CD4-positive, alpha-beta T cell treated with Interleukin-17A for 1 hour (primary cell): ENCODE results near the gene CCDC106.
A peak's percentile ranks its signal among the peaks of the same experiment; 100 is the strongest.

ENCODE experiments used
- DNase-seq: peaks from one replicate; pipeline ENCODE4 v3.0.0-alpha.2; 2020

CCDC106 gene

GRCh38 chr19:55672418-55672817 is 24.4 kb downstream of the CCDC106 start:
- no peak for DNase-seq

DNA sequence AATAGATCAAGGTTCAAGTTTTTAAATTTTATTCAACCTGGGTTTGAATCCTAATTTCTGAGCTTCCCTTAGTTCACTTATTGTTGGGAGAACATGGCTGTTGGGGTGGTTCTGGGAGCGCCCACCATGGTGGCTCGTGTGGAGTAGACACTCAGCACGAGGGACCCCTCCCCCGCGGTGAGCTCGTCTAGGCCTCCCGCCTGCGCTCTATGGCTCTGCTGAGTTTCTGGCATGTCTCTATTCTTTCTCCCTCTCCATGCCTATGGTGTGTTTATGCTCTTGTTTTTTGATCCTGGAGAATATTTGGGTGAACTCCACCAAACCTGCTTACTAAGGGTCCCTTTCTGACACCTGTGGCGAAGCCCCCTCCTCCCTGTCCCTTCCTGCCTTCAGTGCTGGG is 25.5 kb downstream of the CCDC106 start:
- no peak for DNase-seq

- DNase-seq: no peak
Measured at GRCh38 chr19:55673889-55674288, 25.9 kb downstream of the CCDC106 start.

DNA sequence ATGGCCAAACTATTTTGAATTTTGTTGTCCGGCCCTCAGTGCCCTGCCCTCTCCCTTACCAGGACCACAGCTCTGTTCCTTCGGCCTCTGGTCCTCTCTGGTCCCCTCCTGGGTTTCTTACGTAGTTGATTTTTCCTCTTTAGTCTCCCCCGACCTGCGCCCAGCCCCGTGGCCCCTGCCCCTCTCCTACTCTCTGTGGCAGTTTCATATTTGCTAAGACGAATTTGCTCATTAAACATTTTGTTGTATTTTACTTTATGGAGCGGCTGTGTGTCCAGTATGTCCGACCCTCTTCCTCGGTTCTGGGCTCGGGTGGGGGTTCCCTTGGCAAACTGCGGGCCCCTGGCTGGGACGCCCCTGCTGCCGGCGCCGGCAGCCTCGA is 26.4 kb downstream of the CCDC106 start:
- DNase-seq: no peak

GRCh38 chr19:55674841-55675660 is 27.0 kb downstream of the CCDC106 start, which contains the start of gene EPN1:
Gene EPN1 (plus strand): TSS chr19:55675226. CDS start chr19:55678628, 3,402 bp downstream.
- peak; percentile 97 for DNase-seq

DNA sequence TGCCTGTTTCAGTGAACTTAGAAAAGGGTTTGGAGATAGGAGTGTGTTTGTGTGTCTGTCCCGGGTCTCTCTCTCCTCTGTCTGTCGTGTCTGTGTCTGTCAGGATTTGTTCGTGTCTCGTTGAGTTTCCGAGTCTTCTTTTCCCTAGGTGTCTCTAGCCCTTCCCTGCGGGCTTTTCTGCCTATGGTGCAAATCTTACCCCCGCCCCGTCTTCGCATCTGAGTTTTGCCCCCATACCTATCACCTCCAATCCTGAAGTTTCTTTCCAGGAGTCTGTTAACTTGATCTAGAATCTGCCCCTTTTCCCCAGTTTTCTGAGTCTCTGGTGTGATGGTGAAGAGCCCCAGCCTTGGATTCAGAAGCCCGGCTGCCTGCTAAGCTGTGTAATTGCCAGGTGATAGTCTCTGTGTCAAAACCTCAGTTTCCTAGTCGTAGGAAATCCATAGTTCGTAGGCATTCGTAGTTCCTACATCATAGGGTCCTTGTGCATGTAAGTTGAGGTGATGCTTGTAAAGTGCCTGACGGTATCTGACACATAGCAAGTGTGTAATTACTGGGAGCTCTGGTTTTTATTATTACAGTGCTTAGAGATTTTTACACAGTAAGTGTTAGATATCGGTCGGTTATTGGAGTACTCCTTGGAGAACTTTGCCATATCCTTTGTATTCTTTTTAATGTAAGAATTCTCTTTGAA is 27.8 kb downstream of the CCDC106 start:
- no peak for DNase-seq

DNA sequence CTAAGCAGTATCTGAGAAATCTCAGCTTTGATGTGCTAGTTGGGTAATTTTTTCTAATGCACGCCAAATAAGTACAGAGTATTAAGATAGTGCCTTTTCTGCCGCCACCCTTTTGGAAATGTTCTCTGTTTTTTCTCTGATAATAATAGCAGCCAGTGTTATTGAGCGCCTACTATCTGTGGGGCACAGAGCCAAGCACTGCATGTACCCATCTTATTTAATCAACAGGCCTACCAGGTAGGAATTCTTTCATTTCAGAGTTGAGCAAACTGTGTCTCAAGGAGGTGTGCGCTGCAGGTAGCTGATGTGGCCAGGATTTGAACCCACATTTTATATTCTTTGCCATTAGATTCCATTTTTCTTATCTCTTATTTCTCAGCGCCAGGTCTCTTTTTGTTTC is 28.4 kb downstream of the CCDC106 start:
- DNase-seq: no peak

DNA sequence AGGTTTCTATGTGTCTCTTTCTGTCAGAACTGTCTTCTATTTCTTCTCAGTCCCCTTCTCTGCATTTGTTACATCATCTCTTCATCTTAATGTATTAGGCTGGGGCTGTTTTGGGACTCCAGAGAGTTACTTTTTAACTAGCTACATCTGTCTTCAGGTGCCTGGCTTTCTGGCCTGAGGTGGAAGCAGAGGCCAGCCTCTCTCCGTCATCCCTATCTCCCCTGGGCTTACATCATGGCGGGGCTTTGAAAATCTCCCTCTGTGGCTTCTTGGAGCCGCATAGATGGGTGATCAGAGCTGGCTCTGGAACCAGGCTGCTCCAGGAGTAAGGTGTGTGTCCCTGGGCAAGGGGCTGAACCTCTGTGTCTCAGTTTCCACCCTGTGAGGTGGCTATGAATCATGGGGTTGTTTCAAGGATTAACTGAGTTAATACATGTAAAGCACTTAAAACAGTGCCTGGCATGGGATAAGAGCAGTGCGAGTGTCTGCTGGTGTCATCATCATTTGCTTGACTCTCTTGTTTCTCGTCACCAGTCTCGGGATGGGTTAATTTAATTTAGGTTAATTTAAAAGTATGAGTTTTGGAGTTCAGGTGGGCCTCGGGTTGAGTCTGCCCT is 29.0 kb downstream of the CCDC106 start:
- DNase-seq: no peak

- DNase-seq: no peak
Measured at GRCh38 chr19:55677572-55678028, 29.6 kb downstream of the CCDC106 start.

GRCh38 chr19:55678121-55678671 is 30.2 kb downstream of the CCDC106 start:
- DNase-seq: peak; percentile 32

- no peak for DNase-seq
Measured at GRCh38 chr19:55679343-55680257, 31.6 kb downstream of the CCDC106 start.

- DNase-seq: no peak
Measured at GRCh38 chr19:55680339-55681130, 32.5 kb downstream of the CCDC106 start.

DNA sequence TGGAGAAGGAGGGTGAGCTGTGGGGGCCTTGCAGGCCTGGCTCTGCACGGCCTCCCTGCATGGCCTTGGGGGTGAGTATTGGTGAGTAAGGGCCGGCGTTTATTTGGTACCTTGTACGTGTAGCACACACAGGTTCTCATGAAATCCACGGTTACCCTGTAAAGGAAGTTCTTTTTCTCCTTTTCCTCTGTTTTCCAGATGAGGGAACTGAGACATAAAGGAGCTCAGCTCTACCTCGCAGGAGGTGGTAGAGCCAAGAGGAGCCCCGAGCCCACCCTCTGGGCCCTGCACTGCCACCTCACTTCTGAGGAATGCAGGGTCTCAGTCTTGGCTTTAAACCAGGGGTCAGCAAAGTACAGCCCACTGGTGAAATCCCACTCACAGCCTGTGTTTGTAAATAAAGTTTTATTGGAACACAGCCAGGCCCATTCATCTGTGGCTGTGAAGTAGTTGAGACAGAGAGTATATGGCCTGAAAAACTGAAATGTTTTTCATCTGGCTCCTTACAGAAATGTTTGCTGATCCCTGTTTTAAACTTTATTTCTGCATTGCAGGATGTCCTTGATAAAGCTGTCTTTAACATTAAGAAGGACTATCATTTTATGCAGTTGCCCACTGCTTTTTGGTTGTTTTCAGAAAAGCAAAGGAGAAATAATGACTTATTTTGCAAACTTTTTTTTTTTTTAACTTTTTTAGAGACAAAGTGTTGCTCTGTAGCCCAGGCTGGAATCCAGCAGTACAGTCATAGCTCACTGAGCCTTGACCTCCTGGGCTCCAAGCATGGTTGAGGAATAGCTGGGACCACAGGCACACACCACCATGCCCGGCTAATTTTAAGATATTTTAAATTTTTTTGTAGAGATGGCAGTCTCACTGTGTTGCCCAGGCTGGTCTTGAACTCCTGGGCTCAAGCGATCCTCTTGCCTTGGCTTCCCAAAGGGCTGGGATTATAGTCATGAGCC is 33.4 kb downstream of the CCDC106 start:
- no peak for DNase-seq

DNA sequence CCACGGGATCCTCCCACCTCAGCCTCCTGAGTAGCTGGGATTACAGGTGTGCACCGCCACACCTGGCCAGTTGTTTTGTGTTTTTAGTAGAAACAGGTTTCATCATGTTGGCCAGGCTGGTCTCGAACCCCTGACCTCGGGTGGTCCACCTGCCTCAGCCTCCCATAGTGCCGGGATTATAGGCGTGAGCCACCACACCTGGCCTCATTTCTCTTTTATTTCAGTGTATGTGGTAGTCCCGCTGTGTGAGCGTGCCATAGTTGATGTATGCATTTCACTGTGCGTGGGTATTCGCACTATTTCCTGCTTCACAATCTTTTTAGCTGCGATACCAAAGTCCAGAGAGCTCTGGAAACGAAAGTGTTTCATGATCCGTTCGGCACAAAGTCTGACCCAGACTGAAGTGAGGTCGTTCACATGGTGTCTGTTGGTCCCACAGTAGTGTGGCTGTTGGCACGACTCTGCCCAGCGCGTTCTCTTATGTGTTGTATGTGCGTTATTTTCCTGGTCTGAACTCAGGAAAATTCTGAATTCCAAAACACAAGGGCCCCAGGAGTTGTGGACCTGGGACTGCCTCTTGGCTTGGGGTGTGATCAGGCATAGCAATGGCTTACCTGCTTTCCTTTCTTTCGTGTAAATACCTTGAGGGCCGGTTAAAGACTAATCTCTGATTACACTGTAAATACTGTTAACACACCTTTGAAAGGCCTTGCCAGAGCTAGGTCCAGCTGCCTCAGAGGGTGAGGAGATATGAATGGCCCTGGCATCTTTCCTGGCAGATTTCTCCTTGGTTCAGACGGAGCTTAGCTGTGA is 35.6 kb downstream of the CCDC106 start:
- DNase-seq: no peak

GRCh38 chr19:55684946-55685681 is 37.1 kb downstream of the CCDC106 start:
- no peak for DNase-seq

DNA sequence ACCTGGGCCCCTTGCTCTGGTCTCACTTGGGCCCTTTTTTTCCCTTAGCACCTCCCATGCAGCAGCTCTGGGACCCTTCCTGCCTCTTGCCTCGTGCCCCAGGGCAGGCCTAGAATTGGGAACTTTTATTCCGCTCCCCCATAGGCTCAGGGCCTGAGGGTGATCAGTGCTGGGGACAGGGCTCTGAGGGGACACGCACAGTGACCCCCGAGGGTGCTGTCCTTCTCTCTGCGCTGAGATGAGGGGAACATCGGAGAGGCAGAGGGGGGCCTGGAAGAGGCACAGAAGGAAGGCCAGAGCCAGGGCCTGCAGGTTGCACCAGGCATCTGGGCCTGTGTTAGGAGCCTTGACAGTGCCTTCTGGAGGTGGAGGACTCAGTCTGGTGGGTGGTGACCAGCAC is 37.8 kb downstream of the CCDC106 start:
- DNase-seq: no peak

- no peak for DNase-seq
Measured at GRCh38 chr19:55686311-55687050, 38.5 kb downstream of the CCDC106 start.
